DOHH2 (cell line): ENCODE measurements around the gene HAND2.

Experiments used
- H3F3A ChIP-seq: fragments of 200-600 bp; sonication (generic), shearing (Covaris generic); 2 replicates; pipeline ENCODE4 v1.6.0; 2016; ENCODE audit warnings: antibody characterized with exemption, mild to moderate bottlenecking; ENCODE audit not compliant: control insufficient read depth, insufficient read depth
- H3K27ac ChIP-seq: fragments of 200-600 bp; sonication (generic); 2 replicates; pipeline ENCODE4 v1.5.1; 2014; ENCODE audit warnings: low read depth, mild to moderate bottlenecking, low read length, moderate library complexity
- H3K27me3 ChIP-seq: fragments of 200-600 bp; sonication (generic); 2 replicates; pipeline ENCODE4 v1.6.1; 2014; ENCODE audit warnings: mild to moderate bottlenecking, low read length, mixed read lengths; ENCODE audit not compliant: control insufficient read depth
- H3K36me3 ChIP-seq: fragments of 200-600 bp; sonication (generic); 2 replicates; pipeline ENCODE4 v1.6.1; 2014; ENCODE audit warnings: mild to moderate bottlenecking, low read length, moderate library complexity, mixed read lengths; ENCODE audit not compliant: control insufficient read depth
- H3K4me1 ChIP-seq: fragments of 200-600 bp; sonication (generic); 2 replicates; pipeline ENCODE4 v1.6.1; 2014; ENCODE audit warnings: mild to moderate bottlenecking, low read length, mixed read lengths; ENCODE audit not compliant: control insufficient read depth
- H3K4me2 ChIP-seq: fragments of 200-600 bp; sonication (generic); 2 replicates; pipeline ENCODE4 v1.6.0; 2014; ENCODE audit warnings: mild to moderate bottlenecking, low read length, moderate library complexity
- H3K4me3 ChIP-seq: fragments of 200-600 bp; sonication (generic); 2 replicates; pipeline ENCODE4 v1.5.1; 2014; ENCODE audit warnings: mild to moderate bottlenecking, low read length, mixed read lengths
- H3K79me2 ChIP-seq: fragments of 200-600 bp; sonication (generic); 2 replicates; pipeline ENCODE4 v1.6.1; 2014; ENCODE audit warnings: mild to moderate bottlenecking, low read length, mixed read lengths; ENCODE audit not compliant: control insufficient read depth
- H3K9me2 ChIP-seq: fragments of 200-600 bp; sonication (generic); replicated peaks from 2 replicates; pipeline ENCODE4 v1.6.1; 2014; ENCODE audit warnings: mild to moderate bottlenecking, low read length, mixed read lengths; ENCODE audit not compliant: control insufficient read depth
- H3K9me3 ChIP-seq: fragments of 200-600 bp; sonication (generic); 2 replicates; pipeline ENCODE4 v1.6.1; 2014; ENCODE audit warnings: antibody characterized with exemption, low read length, mixed read lengths; ENCODE audit not compliant: control insufficient read depth, insufficient read depth
- H4K20me1 ChIP-seq: fragments of 200-600 bp; sonication (generic); 2 replicates; pipeline ENCODE4 v1.6.0; 2014; ENCODE audit warnings: low read depth, mild to moderate bottlenecking, antibody characterized with exemption, low read length, moderate library complexity; ENCODE audit not compliant: control insufficient read depth, insufficient read depth
- CTCF ChIP-seq: fragments of 200-600 bp; sonication (generic); IDR thresholded peaks from one replicate; pipeline ENCODE4 v1.5.1; 2014; ENCODE audit warnings: antibody characterized with exemption, mild to moderate bottlenecking, low read depth, low read length; ENCODE audit not compliant: poor library complexity, severe bottlenecking
- EZH2phosphoT487 ChIP-seq: fragments of 200-600 bp; sonication (generic); IDR thresholded peaks from 2 replicates; pipeline ENCODE4 v1.6.1; 2017; ENCODE audit warnings: borderline replicate concordance, mild to moderate bottlenecking, antibody characterized with exemption, low read length, moderate library complexity, mixed read lengths

Gene HAND2

GRCh38 chr4:173539986-173540385 is 10.0 kb upstream of the HAND2 start:
- 0 out of 2 replicates have a peak, but pooled peaks cover 3% of the 10 kb centered on the region for H3K4me1 ChIP-seq
- no peaks in the 10 kb centered on the region for H3K9me2 ChIP-seq
- peaks cover 10% of the 10 kb centered on the region for H3K27me3 ChIP-seq
- no peaks in the 10 kb centered on the region for H3K9me3 ChIP-seq
- no peak overlapping the region for H3K27ac ChIP-seq
- H3K4me2 ChIP-seq, result no peak overlapping the region
- H3K36me3 ChIP-seq, result no peaks in the 10 kb centered on the region
- no peaks in the 10 kb centered on the region for H3K79me2 ChIP-seq
- H3F3A ChIP-seq, result no peaks in the 10 kb centered on the region
- no peak overlapping the region for H3K4me3 ChIP-seq
- TF ChIP-seq EZH2phosphoT487 (no peak), CTCF (no peak)
- H4K20me1 ChIP-seq, result no peaks in the 10 kb centered on the region

- H3K27ac ChIP-seq, result no peak overlapping the region
- H3K79me2 ChIP-seq, result no peaks in the 10 kb centered on the region
- no peaks in the 10 kb centered on the region for H3F3A ChIP-seq
- no peak overlapping the region for H3K4me2 ChIP-seq
- no peaks in the 10 kb centered on the region for H3K9me2 ChIP-seq
- H3K27me3 ChIP-seq, result peaks cover 12% of the 10 kb centered on the region
- H3K9me3 ChIP-seq, result no peaks in the 10 kb centered on the region
- TF ChIP-seq EZH2phosphoT487, result no peak
- no peak for TF ChIP-seq CTCF
- no peaks in the 10 kb centered on the region for H4K20me1 ChIP-seq
- H3K4me3 ChIP-seq, result no peak overlapping the region
- no peaks in the 10 kb centered on the region for H3K36me3 ChIP-seq
- H3K4me1 ChIP-seq, result 0 out of 2 replicates have a peak, but pooled peaks cover 3% of the 10 kb centered on the region
Measured at GRCh38 chr4:173538909-173539445, 8.9 kb upstream of the HAND2 start.

- TF ChIP-seq EZH2phosphoT487 (no peak), CTCF (no peak)
- peaks cover 14% of the 10 kb centered on the region for H3K27me3 ChIP-seq
- H3K4me3 ChIP-seq, result no peak overlapping the region
Measured at GRCh38 chr4:173538148-173538908, 8.3 kb upstream of the HAND2 start.

More at GRCh38 chr4:173538148-173538908, 8.3 kb upstream of the HAND2 start:
- Histone ChIP-seq H3K79me2 (no peaks in the 10 kb centered on the region), H3K9me3 (no peaks in the 10 kb centered on the region), H3K9me2 (no peaks in the 10 kb centered on the region), H3K36me3 (no peaks in the 10 kb centered on the region), H3K4me1 (0 out of 2 replicates have a peak, but pooled peaks cover 3% of the 10 kb centered on the region), H3F3A (no peaks in the 10 kb centered on the region), H4K20me1 (no peaks in the 10 kb centered on the region), H3K4me2 (no peak overlapping the region), H3K27ac (no peak overlapping the region)
